ENCODE data around the gene PRKAR2A.

Gene PRKAR2A

GRCh38 chr3:48716982-48717746 lies 130.5 kb downstream of the PRKAR2A start, which contains the start of gene IP6K2:
Gene IP6K2 (minus strand): TSS chr3:48717221. CDS start chr3:48695291, 21,930 bp downstream.
- Histone ChIP-seq H3K9me2 (replicated peaks; ENCODE audit: insufficient read depth, low read length) (no peaks in the 10 kb centered on the region), H3F3A (ENCODE audit: insufficient read depth, low read length) (no peaks in the 10 kb centered on the region), H3K27me3 (replicated peaks; ENCODE audit: insufficient read depth, low read length) (no peaks in the 10 kb centered on the region), H3K4me2 (ENCODE audit: low read depth, low read length) (peak within 1 kb of the TSS; percentile 73), H3K79me2 (ENCODE audit: low read length) (peaks cover 48% of the 10 kb centered on the region), H3K4me1 (ENCODE audit: low read length) (no peaks in the 10 kb centered on the region), H3K4me3 (ENCODE audit: low read length) (peak within 1 kb of the TSS; percentile 85), H3K9me3 (replicated peaks; ENCODE audit: insufficient read depth, low read length) (no peaks in the 10 kb centered on the region), H3K36me3 (replicated peaks; ENCODE audit: insufficient read depth, low read length) (no peaks in the 10 kb centered on the region), H3K9ac (ENCODE audit: low read length) (peak within 1 kb of the TSS; percentile 91), H4K20me1 (ENCODE audit: insufficient read depth, low read length) (no peaks in the 10 kb centered on the region), H3K27ac (ENCODE audit: low read length) (peak within 1 kb of the TSS; percentile 20; the same call in 1 of the 2 replicates), H2AFZ (ENCODE audit: low read length) (peak within 1 kb of the TSS; percentile 96)
- no peak for TF ChIP-seq CTCF (IDR thresholded peaks at IDR 0.05; ENCODE audit: low read length)
- no peak for TF ChIP-seq EZH2 (optimal IDR thresholded peaks at IDR 0.05; ENCODE audit: low read depth, low read length)
- no peak for TF ChIP-seq EZH2phosphoT487 (IDR thresholded peaks at IDR 0.05; ENCODE audit: low read length)
- peak; percentile 99 for DNase-seq

DNA sequence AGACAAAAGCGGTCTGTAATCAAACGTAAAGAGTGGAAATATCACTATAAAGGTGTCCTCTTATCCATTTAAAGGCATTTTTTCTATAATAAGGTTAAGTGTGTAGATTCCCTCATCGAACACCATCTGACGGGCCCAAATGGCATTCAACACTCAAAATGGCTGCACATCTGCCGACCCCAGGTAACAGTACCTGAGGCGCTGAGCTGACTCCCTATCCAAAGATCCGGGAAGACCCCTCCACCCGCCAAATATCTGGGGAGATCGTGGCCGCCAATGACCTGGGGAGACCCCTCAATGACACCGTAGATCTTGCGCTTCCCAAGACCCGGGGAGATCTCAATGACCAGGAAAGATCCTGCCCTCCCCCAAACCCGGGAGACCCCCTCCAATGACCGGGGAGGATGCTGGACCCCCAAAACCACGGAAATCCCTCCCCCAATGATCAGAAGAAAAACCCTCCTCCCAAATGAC lies 131.1 kb downstream of the PRKAR2A start:
- Histone ChIP-seq H2AFZ (ENCODE audit: low read length) (peak overlapping the region; percentile 70), H3K4me3 (ENCODE audit: low read length) (peak overlapping the region; percentile 85), H3K4me1 (ENCODE audit: low read length) (no peaks in the 10 kb centered on the region), H3K9ac (ENCODE audit: low read length) (peak overlapping the region; percentile 91), H3K27me3 (replicated peaks; ENCODE audit: insufficient read depth, low read length) (no peaks in the 10 kb centered on the region), H3K9me2 (replicated peaks; ENCODE audit: insufficient read depth, low read length) (no peaks in the 10 kb centered on the region), H3K9me3 (replicated peaks; ENCODE audit: insufficient read depth, low read length) (no peaks in the 10 kb centered on the region), H3K79me2 (ENCODE audit: low read length) (peaks cover 53% of the 10 kb centered on the region), H4K20me1 (ENCODE audit: insufficient read depth, low read length) (no peaks in the 10 kb centered on the region), H3F3A (ENCODE audit: insufficient read depth, low read length) (no peaks in the 10 kb centered on the region), H3K36me3 (replicated peaks; ENCODE audit: insufficient read depth, low read length) (no peaks in the 10 kb centered on the region), H3K4me2 (ENCODE audit: low read depth, low read length) (peak overlapping the region; percentile 71), H3K27ac (ENCODE audit: low read length) (peak overlapping the region; percentile 20; the same call in 1 of the 2 replicates)
- DNase-seq, result peak; percentile 14
- no peak for TF ChIP-seq EZH2 (optimal IDR thresholded peaks at IDR 0.05; ENCODE audit: low read depth, low read length)
- no peak for TF ChIP-seq CTCF (IDR thresholded peaks at IDR 0.05; ENCODE audit: low read length)
- TF ChIP-seq EZH2phosphoT487 (IDR thresholded peaks at IDR 0.05; ENCODE audit: low read length), result no peak

DNA sequence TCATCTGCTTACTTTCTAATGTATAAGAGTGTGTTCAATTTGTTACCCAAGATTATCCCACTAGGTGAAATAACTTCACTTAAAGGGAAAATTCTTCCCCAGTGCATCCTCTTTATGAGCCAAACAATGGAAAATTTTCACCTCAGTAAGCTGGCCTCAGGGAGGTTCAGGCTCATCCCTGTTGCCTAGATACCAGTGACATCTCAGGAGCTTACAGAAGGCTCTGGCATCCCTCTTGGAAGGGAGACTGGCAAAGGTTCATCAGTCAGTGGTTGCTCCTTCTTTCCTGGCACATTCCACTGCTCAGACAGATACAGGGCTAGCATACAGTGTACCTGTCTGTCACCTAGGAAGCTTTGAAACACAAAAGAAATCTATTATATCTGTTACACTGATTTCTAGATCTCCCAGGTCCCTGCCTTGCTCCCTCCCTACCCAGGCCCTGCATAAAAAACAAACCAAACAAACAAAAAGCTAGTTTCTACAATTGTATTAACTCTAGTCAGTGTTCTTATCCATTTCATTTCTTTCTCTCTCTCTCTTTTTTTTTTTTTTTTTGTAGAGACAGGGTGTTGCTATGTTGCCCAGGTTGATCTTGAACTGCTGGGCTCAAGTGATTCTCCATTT lies 132.4 kb downstream of the PRKAR2A start:
- no peaks in the 10 kb centered on the region for H3K36me3 ChIP-seq (replicated peaks; ENCODE audit: insufficient read depth, low read length)
- TF ChIP-seq EZH2phosphoT487 (IDR thresholded peaks at IDR 0.05; ENCODE audit: low read length), result no peak
- TF ChIP-seq EZH2 (optimal IDR thresholded peaks at IDR 0.05; ENCODE audit: low read depth, low read length), result no peak
- no peak for TF ChIP-seq CTCF (IDR thresholded peaks at IDR 0.05; ENCODE audit: low read length)
- DNase-seq, result no peak
- H3K27me3 ChIP-seq (replicated peaks; ENCODE audit: insufficient read depth, low read length), result no peaks in the 10 kb centered on the region
- no peaks in the 10 kb centered on the region for H3K9me3 ChIP-seq (replicated peaks; ENCODE audit: insufficient read depth, low read length)
- no peaks in the 10 kb centered on the region for H3K9me2 ChIP-seq (replicated peaks; ENCODE audit: insufficient read depth, low read length)
- H3K9ac ChIP-seq (ENCODE audit: low read length), result no peak overlapping the region; the same call in 1 of the 2 replicates
- no peaks in the 10 kb centered on the region for H3F3A ChIP-seq (ENCODE audit: insufficient read depth, low read length)
- H2AFZ ChIP-seq (ENCODE audit: low read length), result no peak overlapping the region
- H3K27ac ChIP-seq (ENCODE audit: low read length), result no peak overlapping the region
- H4K20me1 ChIP-seq (ENCODE audit: insufficient read depth, low read length), result no peaks in the 10 kb centered on the region
- H3K4me3 ChIP-seq (ENCODE audit: low read length), result no peak overlapping the region
- H3K4me2 ChIP-seq (ENCODE audit: low read depth, low read length), result peak overlapping the region; percentile 71; the same call in 1 of the 2 replicates
- H3K79me2 ChIP-seq (ENCODE audit: low read length), result peaks cover 65% of the 10 kb centered on the region
- H3K4me1 ChIP-seq (ENCODE audit: low read length), result no peaks in the 10 kb centered on the region

Measured in MM.1S (cell line).